GM19193 (cell line): ENCODE measurements around the gene HCAR3.
"Not testable (repeated sequence)": the region's sequence is repeated elsewhere in the genome, so short reads cannot be mapped to it uniquely, and the experiment has no call there.

ENCODE experiments used
- POLR2A ChIP-seq: IDR thresholded peaks from 4 replicates; pipeline ENCODE4 v1.6.1; 2011; ENCODE audit not compliant: insufficient read depth, insufficient read length; ENCODE audit errors: extremely low read depth

HCAR3 gene

GRCh38 chr12:122725452-122726079 lies 9.0 kb upstream of the HCAR3 start:
- no peak for TF ChIP-seq POLR2A

- no peak for TF ChIP-seq POLR2A
These were observed 8.1 kb upstream of the HCAR3 start for GRCh38 chr12:122724641-122725243.

- TF ChIP-seq POLR2A = no peak
These were observed 5.8 kb upstream of the HCAR3 start for GRCh38 chr12:122722387-122722786.

GRCh38 chr12:122721057-122721545 lies 4.5 kb upstream of the HCAR3 start:
- TF ChIP-seq POLR2A = no peak

GRCh38 chr12:122702890-122703611 lies 13.6 kb downstream of the HCAR3 start, which contains the start of gene HCAR2:
Gene HCAR2, minus strand, starts transcription at chr12:122703357. Its CDS starts 74 bp downstream, at chr12:122703283.
- not testable (repeated sequence) for TF ChIP-seq POLR2A

- TF ChIP-seq POLR2A = no peak
These were observed 25.0 kb downstream of the HCAR3 start for GRCh38 chr12:122691566-122691965.

- no peak for TF ChIP-seq POLR2A
These were observed 28.3 kb downstream of the HCAR3 start for GRCh38 chr12:122688291-122688690.

- TF ChIP-seq POLR2A = no peak
These were observed 29.5 kb downstream of the HCAR3 start for GRCh38 chr12:122687086-122687485.

- no peak for TF ChIP-seq POLR2A
These were observed 30.1 kb downstream of the HCAR3 start for GRCh38 chr12:122686538-122686937.

- TF ChIP-seq POLR2A = no peak
These were observed 32.3 kb downstream of the HCAR3 start for GRCh38 chr12:122684297-122684813.

- no peak for TF ChIP-seq POLR2A
These were observed 34.8 kb downstream of the HCAR3 start for GRCh38 chr12:122681814-122682213.

- no peak for TF ChIP-seq POLR2A
These were observed 44.1 kb downstream of the HCAR3 start for GRCh38 chr12:122672515-122672914.

- TF ChIP-seq POLR2A = no peak
These were observed 47.1 kb downstream of the HCAR3 start for GRCh38 chr12:122669397-122670070.

GRCh38 chr12:122668268-122668667 lies 48.3 kb downstream of the HCAR3 start:
- no peak for TF ChIP-seq POLR2A

- no peak for TF ChIP-seq POLR2A
These were observed 50.9 kb downstream of the HCAR3 start for GRCh38 chr12:122665759-122666158.
